Memory B cell (primary cell): ENCODE measurements around the gene CLK2.
"Not testable (repeated sequence)": the region's sequence is repeated elsewhere in the genome, so short reads cannot be mapped to it uniquely, and the experiment has no call there.

Source experiments
- ATAC-seq: fragments of 150-1000 bp; cut with Tn5 transposase; 2 replicates; pipeline ENCODE4 v1.10.0; 2021; ENCODE audit warnings: low read depth, mild to moderate bottlenecking, moderate library complexity
- DNase-seq, 2 donors: peaks; one replicate each; pipeline ENCODE4 v3.0.0; 2022; ENCODE audit warnings: low spot score in 2 of 2
- H3K27ac Mint-ChIP-seq: one replicate; pipeline ENCODE4 v1.8.0; 2022; ENCODE audit warnings: mild to moderate bottlenecking, moderate library complexity, mixed read lengths
- H3K27me3 Mint-ChIP-seq: one replicate; pipeline ENCODE4 v1.8.0; 2022; ENCODE audit warnings: mixed read lengths
- H3K36me3 Mint-ChIP-seq: one replicate; pipeline ENCODE4 v1.8.0; 2022; ENCODE audit warnings: mild to moderate bottlenecking, mixed read lengths
- H3K4me1 Mint-ChIP-seq: one replicate; pipeline ENCODE4 v1.8.0; 2022; ENCODE audit warnings: mixed read lengths
- H3K4me3 Mint-ChIP-seq: one replicate; pipeline ENCODE4 v1.8.0; 2022; ENCODE audit warnings: mild to moderate bottlenecking, moderate library complexity, mixed read lengths
- H3K9me3 Mint-ChIP-seq: one replicate; pipeline ENCODE4 v1.8.0; 2022; ENCODE audit warnings: mixed read lengths

The CLK2 gene

GRCh38 chr1:155228096-155228427 lies 45.2 kb downstream of the CLK2 start:
- ATAC-seq (no peak), DNase-seq (no peak)
- Mint-ChIP-seq H3K27ac (peak overlapping the region; percentile 81), H3K4me3 (peak overlapping the region; percentile 84), H3K9me3 (no peaks in the 10 kb centered on the region), H3K27me3 (no peaks in the 10 kb centered on the region), H3K36me3 (no peaks in the 10 kb centered on the region), H3K4me1 (peaks cover 25% of the 10 kb centered on the region)

- ATAC-seq, result peak; percentile 88
- peak; percentile 80 to 92 for DNase-seq
- peak overlapping the region; percentile 81 for H3K27ac Mint-ChIP-seq
- H3K4me3 Mint-ChIP-seq, result peak overlapping the region; percentile 84
- no peaks in the 10 kb centered on the region for H3K27me3 Mint-ChIP-seq
- no peaks in the 10 kb centered on the region for H3K9me3 Mint-ChIP-seq
- H3K4me1 Mint-ChIP-seq, result peaks cover 29% of the 10 kb centered on the region
- H3K36me3 Mint-ChIP-seq, result no peaks in the 10 kb centered on the region
These were observed 45.8 kb downstream of the CLK2 start for GRCh38 chr1:155227261-155228095.

GRCh38 chr1:155226910-155227260 lies 46.4 kb downstream of the CLK2 start:
- no peaks in the 10 kb centered on the region for H3K27me3 Mint-ChIP-seq
- H3K36me3 Mint-ChIP-seq, result no peaks in the 10 kb centered on the region
- H3K9me3 Mint-ChIP-seq, result no peaks in the 10 kb centered on the region
- no peak for DNase-seq
- peaks cover 31% of the 10 kb centered on the region for H3K4me1 Mint-ChIP-seq
- H3K4me3 Mint-ChIP-seq, result peak overlapping the region; percentile 84
- peak overlapping the region; percentile 81 for H3K27ac Mint-ChIP-seq
- no peak for ATAC-seq

- H3K27me3 Mint-ChIP-seq, result no peaks in the 10 kb centered on the region
- peak overlapping the region; percentile 81 for H3K27ac Mint-ChIP-seq
- H3K4me3 Mint-ChIP-seq, result peak overlapping the region; percentile 84
- no peaks in the 10 kb centered on the region for H3K9me3 Mint-ChIP-seq
- DNase-seq (peak; percentile 69 to 76), ATAC-seq (peak; percentile 47)
- H3K36me3 Mint-ChIP-seq, result no peaks in the 10 kb centered on the region
- peaks cover 31% of the 10 kb centered on the region for H3K4me1 Mint-ChIP-seq
These were observed 47.0 kb downstream of the CLK2 start for GRCh38 chr1:155226188-155226909.

GRCh38 chr1:155225404-155225759 lies 47.9 kb downstream of the CLK2 start:
- H3K4me1 Mint-ChIP-seq, result peaks cover 31% of the 10 kb centered on the region
- H3K9me3 Mint-ChIP-seq, ATAC-seq, DNase-seq, H3K4me3 Mint-ChIP-seq, H3K36me3 Mint-ChIP-seq, H3K27me3 Mint-ChIP-seq: not testable (repeated sequence)
- H3K27ac Mint-ChIP-seq, result peak overlapping the region; percentile 81

- H3K4me1 Mint-ChIP-seq, result peaks cover 32% of the 10 kb centered on the region
- DNase-seq (no peak), ATAC-seq (no peak)
- no peaks in the 10 kb centered on the region for H3K27me3 Mint-ChIP-seq
- H3K27ac Mint-ChIP-seq, result peak overlapping the region; percentile 66
- no peaks in the 10 kb centered on the region for H3K9me3 Mint-ChIP-seq
- peak overlapping the region; percentile 50 for H3K4me3 Mint-ChIP-seq
- no peaks in the 10 kb centered on the region for H3K36me3 Mint-ChIP-seq
These were observed 50.3 kb downstream of the CLK2 start for GRCh38 chr1:155223047-155223446.

- not testable (repeated sequence) for ATAC-seq, H3K27ac Mint-ChIP-seq, DNase-seq, H3K36me3 Mint-ChIP-seq, H3K9me3 Mint-ChIP-seq, H3K4me3 Mint-ChIP-seq, H3K27me3 Mint-ChIP-seq
- H3K4me1 Mint-ChIP-seq, result peaks cover 20% of the 10 kb centered on the region
These were observed 52.9 kb downstream of the CLK2 start for GRCh38 chr1:155220211-155220965.

GRCh38 chr1:155219592-155220031 lies 53.7 kb downstream of the CLK2 start:
- Mint-ChIP-seq H3K9me3 (no peaks in the 10 kb centered on the region), H3K27me3 (no peaks in the 10 kb centered on the region), H3K27ac (no peak overlapping the region), H3K36me3 (no peaks in the 10 kb centered on the region), H3K4me1 (peaks cover 17% of the 10 kb centered on the region), H3K4me3 (no peak overlapping the region)
- ATAC-seq, result no peak
- DNase-seq, result no peak

- no peak overlapping the region for H3K27ac Mint-ChIP-seq
- no peak for DNase-seq
- no peak overlapping the region for H3K4me3 Mint-ChIP-seq
- no peaks in the 10 kb centered on the region for H3K9me3 Mint-ChIP-seq
- no peaks in the 10 kb centered on the region for H3K27me3 Mint-ChIP-seq
- peaks cover 13% of the 10 kb centered on the region for H3K4me1 Mint-ChIP-seq
- no peaks in the 10 kb centered on the region for H3K36me3 Mint-ChIP-seq
- ATAC-seq, result no peak
These were observed 54.3 kb downstream of the CLK2 start for GRCh38 chr1:155218854-155219591.

GRCh38 chr1:155214702-155215101 lies 58.6 kb downstream of the CLK2 start:
- not testable (repeated sequence) for H3K4me3 Mint-ChIP-seq, H3K27ac Mint-ChIP-seq

More at GRCh38 chr1:155214702-155215101, 58.6 kb downstream of the CLK2 start:
- not testable (repeated sequence) for H3K27me3 Mint-ChIP-seq, H3K9me3 Mint-ChIP-seq, H3K36me3 Mint-ChIP-seq, DNase-seq, ATAC-seq, H3K4me1 Mint-ChIP-seq
